K562 (cell line): Measurements from ENCODE around the gene HNF4A. TPM values are rescaled to one million over a fixed set of nuclear protein-coding genes. Genes with fewer than 3 reads are reported as not detected.

Experiments
- ATAC-seq: fragments of 200-7000 bp; cut with Tn5 transposase; 3 replicates; pipeline ENCODE4 v1.9.1; 2020; ENCODE audit warnings: moderate library complexity
- BruUV-seq: library from RNA; stranded (reverse); fragments of 400-500 nt; replicated peaks from 2 replicates; lab custom pipeline; 2021; lab: Mats Ljungman, UMichigan
- CTCF ChIA-PET: fragments of 300-600 bp; formaldehyde crosslinking; extraction: SDS; loops from one replicate; lab custom pipeline; 2021; ENCODE audit warnings: low intra/inter-chr PET ratio; lab: Yijun Ruan, JAX
- POLR2A ChIA-PET: fragments of 300-600, 350-650 bp; sonication (Branson Sonifier 250); formaldehyde crosslinking; extraction: SDS; loops from one replicate; lab custom pipeline; 2021; ENCODE audit warnings: antibody characterized with exemption, inconsistent platforms; lab: Yijun Ruan, JAX
- DNase-seq, 4 experiments: peaks; one replicate each; pipeline versions ENCODE4 v3.0.0 to v3.0.0-alpha.2; 2011 to 2018; ENCODE audit warnings: low spot score in 3 of 4, mixed read lengths in 3 of 4; ENCODE audit errors: extremely low read depth in 1 of 4
- FAIRE-seq: peaks from 2 replicates; lab custom pipeline; 2011; peaks lifted over from hg19 to GRCh38; lab: Jason Lieb, UNC
- H2AFZ ChIP-seq: 2 replicates; pipeline ENCODE4 v1.6.0; 2011; ENCODE audit warnings: low read depth, low read length, control low read depth, inconsistent platforms
- H3K27ac ChIP-seq: fragments of 200-600 bp; 3 replicates; pipeline ENCODE4 v1.8.0; 2011; ENCODE audit warnings: low read depth, mild to moderate bottlenecking, control low read depth, inconsistent platforms, low read length, moderate library complexity, mixed read lengths; ENCODE audit errors: extremely low read depth
- H3K27me3 ChIP-seq, 2 experiments: fragments of 300-600 bp in 1 of 2; 2 replicates in 1 of 2; 3 replicates in 1 of 2; pipeline versions ENCODE4 v1.6.0 to v1.8.0; 2011; ENCODE audit warnings: inconsistent platforms in 2 of 2, low read length in 2 of 2, mild to moderate bottlenecking in 1 of 2, mixed read lengths in 1 of 2, moderate library complexity in 1 of 2; ENCODE audit not compliant: control insufficient read depth in 2 of 2, insufficient read depth in 2 of 2
- H3K36me3 ChIP-seq: fragments of 300-600 bp; 3 replicates; pipeline ENCODE4 v1.8.0; 2011; ENCODE audit warnings: mild to moderate bottlenecking, low read length, inconsistent platforms; ENCODE audit not compliant: control insufficient read depth, insufficient read depth
- H3K4me1 ChIP-seq, 2 experiments: fragments of 200-600 bp in 1 of 2; replicated peaks in 1 of 2; 2 replicates in 1 of 2; 3 replicates in 1 of 2; pipeline versions ENCODE4 v1.5.1 to v1.8.0; 2011; ENCODE audit warnings: inconsistent platforms in 2 of 2, low read length in 2 of 2, mild to moderate bottlenecking in 1 of 2, mixed read lengths in 1 of 2, moderate library complexity in 1 of 2; ENCODE audit not compliant: control insufficient read depth in 2 of 2, insufficient read depth in 2 of 2
- H3K4me2 ChIP-seq: 2 replicates; pipeline ENCODE4 v1.6.1; 2011; ENCODE audit warnings: low read length, control low read depth, inconsistent platforms, mixed read lengths; ENCODE audit not compliant: insufficient read depth
- H3K4me3 ChIP-seq: fragments of 200-600 bp; sonication (generic), shearing (Covaris generic); 2 replicates; pipeline ENCODE4 v1.5.1; 2016; ENCODE audit warnings: control low read depth, inconsistent platforms
- H3K79me2 ChIP-seq: fragments of 200-600 bp; 3 replicates; pipeline ENCODE4 v1.8.0; 2011; ENCODE audit warnings: low read length, inconsistent platforms; ENCODE audit not compliant: control insufficient read depth, insufficient read depth
- H3K9ac ChIP-seq, 2 experiments: 2 replicates each; pipeline versions ENCODE4 v1.6.0 to v1.6.1; 2011; ENCODE audit warnings: low read depth in 2 of 2, low read length in 2 of 2, control low read depth in 1 of 2, inconsistent platforms in 1 of 2, mild to moderate bottlenecking in 1 of 2, mixed read lengths in 1 of 2; ENCODE audit not compliant: insufficient read depth in 1 of 2
- H3K9me1 ChIP-seq: one replicate; pipeline ENCODE4 v1.6.0; 2011; ENCODE audit warnings: inconsistent platforms, mild to moderate bottlenecking, low read length, moderate library complexity; ENCODE audit not compliant: control insufficient read depth, insufficient read depth
- H3K9me3 ChIP-seq: replicated peaks from 2 replicates; pipeline ENCODE4 v1.5.1; 2011; ENCODE audit warnings: low read depth, low read length, inconsistent platforms; ENCODE audit not compliant: control insufficient read depth, insufficient read depth
- H4K20me1 ChIP-seq: replicated peaks from 2 replicates; pipeline ENCODE4 v1.6.1; 2011; ENCODE audit warnings: low read length, inconsistent platforms, mixed read lengths; ENCODE audit not compliant: control insufficient read depth, insufficient read depth
- HCFC1 ChIP-seq: IDR thresholded peaks from 2 replicates; pipeline ENCODE4 v1.6.1; 2012; ENCODE audit warnings: low read depth, low read length, improper control_type of control experiment
- ZFP36 ChIP-seq: fragments of 150-350 bp; IDR thresholded peaks from 2 replicates; pipeline ENCODE4 v1.6.1; 2018; ENCODE audit warnings: low read length, low read depth; ENCODE audit not compliant: partially characterized antibody
- ZNF197 ChIP-seq: fragments of 200-800 bp; sonication (Bioruptor generic); IDR thresholded peaks from 2 replicates; pipeline ENCODE4 v1.6.1; 2016; ENCODE audit warnings: low read depth, missing genetic modification characterization, missing compliant biosample characterization
- WGBS: fragments of 100-300 bp; shearing (Covaris generic); methylation state at CpG from one replicate; pipeline ENCODE4 v1.1.6; 2016; ENCODE audit warnings: low coverage, mixed read lengths; ENCODE audit not compliant: insufficient coverage; ENCODE audit errors: missing lambda C conversion rate; 5-methylcytosine and 5-hydroxymethylcytosine counted together
- in situ Hi-C: fragments of 300-500 bp; cut with MboI; formaldehyde crosslinking; loops from 4 replicates; pipeline ENCODE4 v1.15.0; 2018; ENCODE audit warnings: inconsistent platforms, mixed read lengths
- intact Hi-C: fragments of 100-400 bp; cut with micrococcal nuclease; formaldehyde crosslinking; loops from 2 replicates; pipeline ENCODE4 v1.14.2; 2022
- polyA plus RNA-seq, 8 experiments: library from polyadenylated mRNA; depleted of rRNA in 4 of 8; stranded (reverse) in 5 of 8; unstranded in 3 of 8; fragments of >200 nt; fragmentation: Nextera tagmentation in 2 of 8; fragmentation: Illumina TruSeq in 1 of 8; extraction: Ambion mirVana in 2 of 8; extraction: Trizol in 1 of 8; gene quantifications; 2 replicates each; pipeline versions ENCODE4 v1.2.1 to v1.2.3, GENCODE V29; 2011 to 2014; ENCODE audit warnings: inconsistent platforms in 1 of 8, missing spikeins in 1 of 8
- total RNA-seq, 7 experiments: library from RNA; depleted of rRNA in 6 of 7; stranded (reverse); fragments of >200 nt in 6 of 7; fragmentation: Illumina TruSeq in 2 of 7; extraction: Trizol in 2 of 7; gene quantifications; 2 replicates each; pipeline versions ENCODE4 v1.2.1 to v1.2.3, GENCODE V29; 2011 to 2021; ENCODE audit warnings: low replicate concordance in 1 of 7
- TF ChIP-seq, protein P1 (sequence below): sonication (generic); formaldehyde crosslinking; IDR thresholded peaks from 2 replicates; pipeline ENCODE4 v1.8.0; 2022; ENCODE audit warnings: missing genetic modification reagents, mild to moderate bottlenecking, moderate library complexity, borderline replicate concordance
- TF ChIP-seq, protein P2 (sequence below): fragments of 250-450 bp; sonication (Bioruptor Pico); IDR thresholded peaks from 2 replicates; pipeline ENCODE4 v1.4.0; 2020; ENCODE audit warnings: mild to moderate bottlenecking, moderate library complexity, borderline replicate concordance
- TF ChIP-seq, protein P3 (sequence below): IDR thresholded peaks from 2 replicates; pipeline ENCODE4 v1.6.1; 2014; ENCODE audit warnings: antibody characterized with exemption

Gene HNF4A
- total and polyA plus RNA-seq, 9 of the 15 experiments (the other 6 are each of a cell fraction or from before 2014, with no cell fraction given): 0.03 to 0.27 (median 0.08) TPM; not detected in 5

DNA sequence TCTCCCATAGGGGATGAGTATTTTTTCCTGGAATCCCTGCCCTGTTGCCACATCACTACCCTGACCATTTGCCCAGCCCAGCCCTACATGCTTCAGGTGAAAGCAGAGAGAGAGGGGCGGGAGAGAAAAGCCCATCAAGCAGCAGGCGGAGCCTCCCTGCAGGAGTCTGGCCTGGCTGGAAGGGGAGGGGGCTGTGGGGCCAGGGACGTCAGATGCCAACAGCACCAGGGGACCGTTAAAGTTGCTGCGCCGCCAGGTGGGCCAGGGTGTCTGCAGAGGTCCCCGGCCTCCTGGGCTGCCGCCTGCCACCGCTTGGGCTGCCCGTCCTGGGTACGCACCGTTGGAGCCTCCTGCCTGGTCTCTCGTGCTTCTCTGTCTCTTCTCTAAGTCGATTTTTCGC, 19.4 kb upstream of the HNF4A start (continued):
- TF ChIP-seq, protein P1, sequence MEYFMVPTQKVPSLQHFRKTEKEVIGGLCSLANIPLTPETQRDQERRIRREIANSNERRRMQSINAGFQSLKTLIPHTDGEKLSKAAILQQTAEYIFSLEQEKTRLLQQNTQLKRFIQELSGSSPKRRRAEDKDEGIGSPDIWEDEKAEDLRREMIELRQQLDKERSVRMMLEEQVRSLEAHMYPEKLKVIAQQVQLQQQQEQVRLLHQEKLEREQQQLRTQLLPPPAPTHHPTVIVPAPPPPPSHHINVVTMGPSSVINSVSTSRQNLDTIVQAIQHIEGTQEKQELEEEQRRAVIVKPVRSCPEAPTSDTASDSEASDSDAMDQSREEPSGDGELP: no peak
- no peak for TF ChIP-seq ZNF197 (CRISPR knock-in tag)
- TF ChIP-seq, protein P2, sequence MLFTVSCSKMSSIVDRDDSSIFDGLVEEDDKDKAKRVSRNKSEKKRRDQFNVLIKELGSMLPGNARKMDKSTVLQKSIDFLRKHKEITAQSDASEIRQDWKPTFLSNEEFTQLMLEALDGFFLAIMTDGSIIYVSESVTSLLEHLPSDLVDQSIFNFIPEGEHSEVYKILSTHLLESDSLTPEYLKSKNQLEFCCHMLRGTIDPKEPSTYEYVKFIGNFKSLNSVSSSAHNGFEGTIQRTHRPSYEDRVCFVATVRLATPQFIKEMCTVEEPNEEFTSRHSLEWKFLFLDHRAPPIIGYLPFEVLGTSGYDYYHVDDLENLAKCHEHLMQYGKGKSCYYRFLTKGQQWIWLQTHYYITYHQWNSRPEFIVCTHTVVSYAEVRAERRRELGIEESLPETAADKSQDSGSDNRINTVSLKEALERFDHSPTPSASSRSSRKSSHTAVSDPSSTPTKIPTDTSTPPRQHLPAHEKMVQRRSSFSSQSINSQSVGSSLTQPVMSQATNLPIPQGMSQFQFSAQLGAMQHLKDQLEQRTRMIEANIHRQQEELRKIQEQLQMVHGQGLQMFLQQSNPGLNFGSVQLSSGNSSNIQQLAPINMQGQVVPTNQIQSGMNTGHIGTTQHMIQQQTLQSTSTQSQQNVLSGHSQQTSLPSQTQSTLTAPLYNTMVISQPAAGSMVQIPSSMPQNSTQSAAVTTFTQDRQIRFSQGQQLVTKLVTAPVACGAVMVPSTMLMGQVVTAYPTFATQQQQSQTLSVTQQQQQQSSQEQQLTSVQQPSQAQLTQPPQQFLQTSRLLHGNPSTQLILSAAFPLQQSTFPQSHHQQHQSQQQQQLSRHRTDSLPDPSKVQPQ (CRISPR knock-in tag): no peak
- TF ChIP-seq, all 486 proteins: peak for 0

DNA sequence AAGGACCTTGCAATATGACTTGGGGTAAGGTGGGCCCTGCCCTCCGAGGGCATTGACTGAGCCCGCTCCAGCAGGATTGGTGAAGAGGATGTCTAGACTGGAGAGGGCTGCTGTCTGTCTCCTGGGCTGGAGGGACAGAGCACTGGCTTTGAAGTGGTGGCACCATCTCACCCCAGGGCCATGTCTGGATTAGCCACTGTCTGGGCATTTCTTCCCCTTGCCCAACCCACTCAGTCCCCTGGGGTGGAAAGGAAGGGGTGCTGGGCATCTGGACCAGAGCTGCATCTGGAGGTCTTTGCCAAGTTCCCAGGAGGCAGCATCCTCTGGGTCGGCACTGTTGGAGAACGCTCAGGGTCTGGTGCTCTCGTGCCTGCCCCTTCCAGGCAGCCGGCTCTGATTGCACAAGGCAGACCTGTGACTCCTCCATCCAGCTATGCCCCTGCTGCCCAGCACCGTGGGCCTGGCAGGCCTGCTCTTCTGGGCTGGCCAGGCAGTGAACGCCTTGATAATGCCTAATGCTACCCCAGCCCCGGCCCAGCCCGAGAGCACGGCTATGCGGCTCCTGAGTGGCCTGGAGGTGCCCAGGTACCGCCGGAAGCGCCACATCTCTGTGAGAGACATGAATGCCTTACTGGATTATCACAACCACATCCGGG, 18.6 kb upstream of the HNF4A start, which contains the start of gene R3HDML:
TSS of gene R3HDML (plus strand) at position 319 of the 656 bp plus-strand sequence. CDS start at position 434, 115 bp downstream.
- H2AFZ ChIP-seq: no peak within 1 kb of the TSS
- TF ChIP-seq, protein P3, sequence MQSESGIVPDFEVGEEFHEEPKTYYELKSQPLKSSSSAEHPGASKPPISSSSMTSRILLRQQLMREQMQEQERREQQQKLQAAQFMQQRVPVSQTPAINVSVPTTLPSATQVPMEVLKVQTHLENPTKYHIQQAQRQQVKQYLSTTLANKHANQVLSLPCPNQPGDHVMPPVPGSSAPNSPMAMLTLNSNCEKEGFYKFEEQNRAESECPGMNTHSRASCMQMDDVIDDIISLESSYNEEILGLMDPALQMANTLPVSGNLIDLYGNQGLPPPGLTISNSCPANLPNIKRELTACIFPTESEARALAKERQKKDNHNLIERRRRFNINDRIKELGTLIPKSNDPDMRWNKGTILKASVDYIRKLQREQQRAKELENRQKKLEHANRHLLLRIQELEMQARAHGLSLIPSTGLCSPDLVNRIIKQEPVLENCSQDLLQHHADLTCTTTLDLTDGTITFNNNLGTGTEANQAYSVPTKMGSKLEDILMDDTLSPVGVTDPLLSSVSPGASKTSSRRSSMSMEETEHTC: no peak
- TF ChIP-seq ZFP36 (peak; percentile 35), HCFC1 (no peak)
- POLR2A ChIA-PET: no interaction called here

More for the DNA sequence above, 18.6 kb upstream of the HNF4A start, which contains the start of gene R3HDML:
- Histone ChIP-seq H4K20me1 (no peaks in the 10 kb centered on the region), H3K9ac (no peak within 1 kb of the TSS), H3K9me3 (no peaks in the 10 kb centered on the region), H3K36me3 (no peaks in the 10 kb centered on the region), H3K4me3 (no peak within 1 kb of the TSS), H3K79me2 (no peaks in the 10 kb centered on the region), H3K4me2 (no peak within 1 kb of the TSS), H3K27ac (no peak within 1 kb of the TSS), H3K27me3 (peaks cover 27 to 62% of the 10 kb centered on the region in 2 experiments), H3K4me1 (no peaks in the 10 kb centered on the region), H3K9me1 (peaks cover 2% of the 10 kb centered on the region)
- no TSS peak for BruUV-seq
- no peak for FAIRE-seq
- in situ Hi-C loops (no loop called here), intact Hi-C loops (no loop called here)
- no peak for ATAC-seq
- CTCF ChIA-PET: no interaction called here
- WGBS: 4% methylated on average over 16 of the region's 16 CpGs
- DNase-seq: no peak
